T-helper 2 cell treated with Interferon-gamma antibody and Interleukin-4, amounts not matched to agents 5 μg/mL and 100 μg/mL, for 36 hours (primary cell): Measurements from ENCODE around the gene ID2.

Source experiments
- DNase-seq: peaks from one replicate; pipeline ENCODE4 v3.0.0; 2021; ENCODE audit warnings: low spot score
- H3K27ac Mint-ChIP-seq: one replicate; pipeline ENCODE4 v1.8.0; 2021; ENCODE audit warnings: mild to moderate bottlenecking, mixed read lengths
- H3K27me3 Mint-ChIP-seq: one replicate; pipeline ENCODE4 v1.8.0; 2021; ENCODE audit warnings: low read depth, mixed read lengths
- H3K36me3 Mint-ChIP-seq: one replicate; pipeline ENCODE4 v1.8.0; 2021; ENCODE audit warnings: low read depth, mixed read lengths
- H3K4me1 Mint-ChIP-seq: one replicate; pipeline ENCODE4 v1.8.0; 2021; ENCODE audit warnings: low read depth, mixed read lengths
- H3K4me3 Mint-ChIP-seq: one replicate; pipeline ENCODE4 v1.8.0; 2022; ENCODE audit warnings: mild to moderate bottlenecking, moderate library complexity, mixed read lengths
- H3K9me3 Mint-ChIP-seq: one replicate; pipeline ENCODE4 v1.8.0; 2021; ENCODE audit warnings: mixed read lengths

The ID2 gene

GRCh38 chr2:8679827-8680731 is 1.8 kb upstream of the ID2 start:
- H3K36me3 Mint-ChIP-seq: peaks cover 31% of the 10 kb centered on the region
- H3K27me3 Mint-ChIP-seq: peaks cover 27% of the 10 kb centered on the region
- H3K4me3 Mint-ChIP-seq: peak overlapping the region; percentile 94
- peaks cover 34% of the 10 kb centered on the region for H3K4me1 Mint-ChIP-seq
- no peak for DNase-seq
- peak overlapping the region; percentile 94 for H3K27ac Mint-ChIP-seq
- no peaks in the 10 kb centered on the region for H3K9me3 Mint-ChIP-seq

GRCh38 chr2:8680822-8681760 is 765 bp upstream of the ID2 start:
- Mint-ChIP-seq H3K4me1 (peaks cover 33% of the 10 kb centered on the region), H3K36me3 (peaks cover 27% of the 10 kb centered on the region), H3K4me3 (peak overlapping the region; percentile 94), H3K27me3 (peaks cover 17% of the 10 kb centered on the region), H3K27ac (peak overlapping the region; percentile 94), H3K9me3 (no peaks in the 10 kb centered on the region)
- peak; percentile 91 for DNase-seq

- H3K27ac Mint-ChIP-seq: peak overlapping the region; percentile 93
- peak; percentile 51 for DNase-seq
- peaks cover 6% of the 10 kb centered on the region for H3K27me3 Mint-ChIP-seq
- peaks cover 29% of the 10 kb centered on the region for H3K36me3 Mint-ChIP-seq
- H3K4me1 Mint-ChIP-seq: peaks cover 25% of the 10 kb centered on the region
- no peaks in the 10 kb centered on the region for H3K9me3 Mint-ChIP-seq
- peak overlapping the region; percentile 98 for H3K4me3 Mint-ChIP-seq
Observed at GRCh38 chr2:8682719-8683667, 1.1 kb downstream of the ID2 start.

- Mint-ChIP-seq H3K9me3 (no peaks in the 10 kb centered on the region), H3K27me3 (peaks cover 7% of the 10 kb centered on the region), H3K4me1 (peaks cover 19% of the 10 kb centered on the region), H3K36me3 (peaks cover 29% of the 10 kb centered on the region), H3K27ac (peak overlapping the region; percentile 94), H3K4me3 (peak overlapping the region; percentile 98)
- DNase-seq: peak; percentile 68
Observed at GRCh38 chr2:8684540-8684877, 2.7 kb downstream of the ID2 start.

GRCh38 chr2:8684878-8685696 is 3.2 kb downstream of the ID2 start:
- H3K36me3 Mint-ChIP-seq: peaks cover 29% of the 10 kb centered on the region
- no peaks in the 10 kb centered on the region for H3K9me3 Mint-ChIP-seq
- H3K4me3 Mint-ChIP-seq: peak overlapping the region; percentile 98
- H3K27me3 Mint-ChIP-seq: peaks cover 11% of the 10 kb centered on the region
- peaks cover 13% of the 10 kb centered on the region for H3K4me1 Mint-ChIP-seq
- peak; percentile 62 for DNase-seq
- H3K27ac Mint-ChIP-seq: peak overlapping the region; percentile 94

- Mint-ChIP-seq H3K27ac (peak overlapping the region; percentile 29), H3K4me3 (peak overlapping the region; percentile 67), H3K27me3 (peaks cover 11% of the 10 kb centered on the region), H3K9me3 (no peaks in the 10 kb centered on the region), H3K4me1 (peaks cover 11% of the 10 kb centered on the region), H3K36me3 (peaks cover 29% of the 10 kb centered on the region)
- DNase-seq: peak; percentile 77
Observed at GRCh38 chr2:8685697-8686358, 4.0 kb downstream of the ID2 start.

GRCh38 chr2:8691859-8692437 is 10.1 kb downstream of the ID2 start:
- DNase-seq: no peak
- Mint-ChIP-seq H3K36me3 (peaks cover 2% of the 10 kb centered on the region), H3K9me3 (no peaks in the 10 kb centered on the region), H3K4me3 (no peak overlapping the region), H3K27me3 (peaks cover 32% of the 10 kb centered on the region), H3K4me1 (peaks cover 4% of the 10 kb centered on the region), H3K27ac (no peak overlapping the region)

GRCh38 chr2:8692783-8693156 is 10.9 kb downstream of the ID2 start:
- H3K27me3 Mint-ChIP-seq: peaks cover 33% of the 10 kb centered on the region
- H3K36me3 Mint-ChIP-seq: no peaks in the 10 kb centered on the region
- DNase-seq: no peak
- no peaks in the 10 kb centered on the region for H3K9me3 Mint-ChIP-seq
- H3K4me1 Mint-ChIP-seq: peaks cover 4% of the 10 kb centered on the region
- H3K27ac Mint-ChIP-seq: no peak overlapping the region
- peak overlapping the region; percentile 26 for H3K4me3 Mint-ChIP-seq

- DNase-seq: peak; percentile 34
- Mint-ChIP-seq H3K9me3 (no peaks in the 10 kb centered on the region), H3K27ac (no peak overlapping the region), H3K4me1 (peaks cover 4% of the 10 kb centered on the region), H3K36me3 (no peaks in the 10 kb centered on the region), H3K27me3 (peaks cover 33% of the 10 kb centered on the region), H3K4me3 (peak overlapping the region; percentile 33)
Observed at GRCh38 chr2:8693157-8693821, 11.4 kb downstream of the ID2 start.

GRCh38 chr2:8694737-8695136 is 12.9 kb downstream of the ID2 start:
- H3K36me3 Mint-ChIP-seq: no peaks in the 10 kb centered on the region
- no peak for DNase-seq
- peaks cover 26% of the 10 kb centered on the region for H3K27me3 Mint-ChIP-seq
- no peaks in the 10 kb centered on the region for H3K9me3 Mint-ChIP-seq
- no peak overlapping the region for H3K27ac Mint-ChIP-seq
- H3K4me3 Mint-ChIP-seq: no peak overlapping the region
- H3K4me1 Mint-ChIP-seq: peaks cover 4% of the 10 kb centered on the region

- Mint-ChIP-seq H3K4me1 (peaks cover 4% of the 10 kb centered on the region), H3K27ac (no peak overlapping the region), H3K36me3 (no peaks in the 10 kb centered on the region), H3K9me3 (no peaks in the 10 kb centered on the region), H3K27me3 (peaks cover 13% of the 10 kb centered on the region), H3K4me3 (no peak overlapping the region)
- DNase-seq: no peak
Observed at GRCh38 chr2:8697190-8697589, 15.3 kb downstream of the ID2 start.

GRCh38 chr2:8699839-8700238 is 18.0 kb downstream of the ID2 start:
- no peaks in the 10 kb centered on the region for H3K4me1 Mint-ChIP-seq
- H3K4me3 Mint-ChIP-seq: no peak overlapping the region
- no peak for DNase-seq
- H3K36me3 Mint-ChIP-seq: no peaks in the 10 kb centered on the region
- H3K9me3 Mint-ChIP-seq: no peaks in the 10 kb centered on the region
- H3K27ac Mint-ChIP-seq: no peak overlapping the region
- peaks cover 5% of the 10 kb centered on the region for H3K27me3 Mint-ChIP-seq
